Hematopoietic multipotent progenitor cell treated with erythropoietin and hydrocortisone succinate and interleukin-3 and kit ligand, for 8 days (in vitro differentiated cells): ENCODE data around the gene NTRK2.
A peak's percentile ranks its signal among the peaks of the same experiment; 100 is the strongest.

ENCODE experiments used
- DNase-seq: peaks from one replicate; pipeline ENCODE4 v3.0.0-alpha.2; 2015

Gene NTRK2

GRCh38 chr9:84949971-84950370 is 280.4 kb downstream of the NTRK2 start:
- no peak for DNase-seq

- no peak for DNase-seq
Measured at GRCh38 chr9:84950879-84951811, 281.6 kb downstream of the NTRK2 start.

- DNase-seq = no peak
Measured at GRCh38 chr9:84953252-84953773, 283.8 kb downstream of the NTRK2 start.

- peak; percentile 55 for DNase-seq
Measured at GRCh38 chr9:84953797-84954705, 284.5 kb downstream of the NTRK2 start.

GRCh38 chr9:84955155-84955554 is 285.6 kb downstream of the NTRK2 start:
- no peak for DNase-seq

- DNase-seq = no peak
Measured at GRCh38 chr9:84955971-84956370, 286.4 kb downstream of the NTRK2 start.

GRCh38 chr9:84959339-84959738 is 289.8 kb downstream of the NTRK2 start:
- no peak for DNase-seq

- DNase-seq = no peak
Measured at GRCh38 chr9:84966876-84967830, 297.6 kb downstream of the NTRK2 start.

- DNase-seq = no peak
Measured at GRCh38 chr9:84969084-84969483, 299.6 kb downstream of the NTRK2 start.

GRCh38 chr9:84969736-84970135 is 300.2 kb downstream of the NTRK2 start:
- DNase-seq = no peak

GRCh38 chr9:84970432-84970831 is 300.9 kb downstream of the NTRK2 start:
- no peak for DNase-seq

GRCh38 chr9:84971571-84971970 is 302.0 kb downstream of the NTRK2 start:
- no peak for DNase-seq

- DNase-seq = no peak
Measured at GRCh38 chr9:84974258-84974657, 304.7 kb downstream of the NTRK2 start.

- DNase-seq = no peak
Measured at GRCh38 chr9:84974855-84975254, 305.3 kb downstream of the NTRK2 start.

- DNase-seq = no peak
Measured at GRCh38 chr9:84975926-84976325, 306.4 kb downstream of the NTRK2 start.

- DNase-seq = no peak
Measured at GRCh38 chr9:84978661-84979060, 309.1 kb downstream of the NTRK2 start.

- no peak for DNase-seq
Measured at GRCh38 chr9:84983749-84984148, 314.2 kb downstream of the NTRK2 start.

- DNase-seq = no peak
Measured at GRCh38 chr9:84988621-84989020, 319.1 kb downstream of the NTRK2 start.

GRCh38 chr9:84990416-84990815 is 320.9 kb downstream of the NTRK2 start:
- no peak for DNase-seq

- no peak for DNase-seq
Measured at GRCh38 chr9:84990850-84991513, 321.5 kb downstream of the NTRK2 start.

GRCh38 chr9:84991514-84991870 is 322.0 kb downstream of the NTRK2 start:
- DNase-seq = no peak

GRCh38 chr9:84992381-84992780 is 322.9 kb downstream of the NTRK2 start:
- no peak for DNase-seq
